Calu3 (cell line): Measurements from ENCODE around the gene SMPDL3A. TPM values are rescaled to one million over a fixed set of nuclear protein-coding genes. Genes with fewer than 3 reads are reported as not detected.

Experiments used
- BruUV-seq: library from RNA; stranded (reverse); fragments of 400-500 nt; replicated peaks from 2 replicates; lab custom pipeline; 2021; lab: Mats Ljungman, UMichigan
- CTCF ChIA-PET: fragments of 300-600 bp; sonication (Branson Sonifier 250); formaldehyde crosslinking; loops from one replicate; lab custom pipeline; 2022; ENCODE audit warnings: antibody characterized with exemption; lab: Charles Lee
- DNase-seq: peaks from one replicate; pipeline ENCODE4 v3.0.0; 2022
- H3K27ac Mint-ChIP-seq: one replicate; pipeline ENCODE4 v1.8.0; 2022; ENCODE audit warnings: mixed read lengths; ENCODE audit not compliant: unreplicated experiment
- H3K27me3 Mint-ChIP-seq: one replicate; pipeline ENCODE4 v1.8.0; 2022; ENCODE audit warnings: mixed read lengths; ENCODE audit not compliant: unreplicated experiment
- H3K36me3 Mint-ChIP-seq: one replicate; pipeline ENCODE4 v1.8.0; 2022; ENCODE audit warnings: mild to moderate bottlenecking, moderate library complexity, mixed read lengths; ENCODE audit not compliant: insufficient read depth, unreplicated experiment
- H3K4me1 Mint-ChIP-seq: one replicate; pipeline ENCODE4 v1.8.0; 2022; ENCODE audit warnings: mild to moderate bottlenecking, low read depth, mixed read lengths; ENCODE audit not compliant: unreplicated experiment
- H3K4me3 Mint-ChIP-seq: one replicate; pipeline ENCODE4 v1.8.0; 2022; ENCODE audit warnings: mild to moderate bottlenecking, low read depth, moderate library complexity, mixed read lengths; ENCODE audit not compliant: unreplicated experiment
- H3K9me3 Mint-ChIP-seq: one replicate; pipeline ENCODE4 v1.8.0; 2022; ENCODE audit warnings: low read depth, mixed read lengths; ENCODE audit not compliant: unreplicated experiment
- intact Hi-C: fragments of 100-400 bp; cut with micrococcal nuclease; formaldehyde crosslinking; loops from one replicate; pipeline ENCODE4 v1.10.0; 2022; ENCODE audit not compliant: unreplicated experiment
- total RNA-seq: library from RNA; stranded (reverse); gene quantifications from 2 replicates; pipeline ENCODE4 v1.2.3, GENCODE V29; 2022
- TF ChIP-seq, protein P1 (sequence below): fragments of 200-600 bp; IDR thresholded peaks from one replicate; pipeline ENCODE4 v1.8.0; 2022; ENCODE audit warnings: antibody characterized with exemption; ENCODE audit not compliant: unreplicated experiment

Gene SMPDL3A
- total RNA-seq, 1 experiment from 2014 or later, result 1.6 TPM

DNA sequence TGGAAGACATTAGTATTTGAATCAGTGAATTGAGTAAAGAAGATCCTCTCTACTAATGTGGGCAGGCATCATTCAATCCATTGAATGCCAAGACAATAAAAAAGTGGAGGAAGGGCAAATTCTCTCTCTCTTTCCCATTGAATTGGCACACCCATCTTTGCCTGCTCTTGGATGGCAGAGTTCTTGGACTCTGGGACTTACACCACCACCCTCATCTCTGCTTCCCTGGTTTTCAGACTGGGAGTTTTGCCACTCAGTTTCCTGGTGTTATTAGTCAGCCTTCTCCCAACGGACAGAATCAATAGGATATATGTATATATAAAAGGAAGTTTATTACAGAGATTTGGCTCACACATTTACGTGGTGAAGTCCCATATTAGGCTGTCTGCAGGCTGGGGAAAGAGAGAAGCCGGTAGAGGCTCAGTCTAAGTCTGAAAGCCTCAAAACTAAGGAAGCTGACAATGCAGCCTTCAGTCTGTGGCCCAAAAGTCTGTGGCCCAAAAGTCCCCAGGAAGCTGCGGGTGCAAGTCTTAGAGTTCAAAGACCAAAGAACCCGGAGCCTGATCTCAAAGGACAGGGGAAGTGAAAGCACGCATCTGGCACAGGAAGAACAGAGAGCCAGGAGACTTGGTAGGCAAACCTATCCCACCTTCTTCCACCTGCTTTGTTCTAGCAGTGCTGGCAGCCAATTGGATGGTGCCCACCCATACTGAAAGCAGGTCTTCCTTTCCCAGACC lies 64.4 kb downstream of the SMPDL3A start:
- no peaks in the 10 kb centered on the region for H3K9me3 Mint-ChIP-seq
- CTCF ChIA-PET, result no interaction called here
- BruUV-seq, result no TSS peak
- H3K27me3 Mint-ChIP-seq, result no peaks in the 10 kb centered on the region
- TF ChIP-seq, protein P1, sequence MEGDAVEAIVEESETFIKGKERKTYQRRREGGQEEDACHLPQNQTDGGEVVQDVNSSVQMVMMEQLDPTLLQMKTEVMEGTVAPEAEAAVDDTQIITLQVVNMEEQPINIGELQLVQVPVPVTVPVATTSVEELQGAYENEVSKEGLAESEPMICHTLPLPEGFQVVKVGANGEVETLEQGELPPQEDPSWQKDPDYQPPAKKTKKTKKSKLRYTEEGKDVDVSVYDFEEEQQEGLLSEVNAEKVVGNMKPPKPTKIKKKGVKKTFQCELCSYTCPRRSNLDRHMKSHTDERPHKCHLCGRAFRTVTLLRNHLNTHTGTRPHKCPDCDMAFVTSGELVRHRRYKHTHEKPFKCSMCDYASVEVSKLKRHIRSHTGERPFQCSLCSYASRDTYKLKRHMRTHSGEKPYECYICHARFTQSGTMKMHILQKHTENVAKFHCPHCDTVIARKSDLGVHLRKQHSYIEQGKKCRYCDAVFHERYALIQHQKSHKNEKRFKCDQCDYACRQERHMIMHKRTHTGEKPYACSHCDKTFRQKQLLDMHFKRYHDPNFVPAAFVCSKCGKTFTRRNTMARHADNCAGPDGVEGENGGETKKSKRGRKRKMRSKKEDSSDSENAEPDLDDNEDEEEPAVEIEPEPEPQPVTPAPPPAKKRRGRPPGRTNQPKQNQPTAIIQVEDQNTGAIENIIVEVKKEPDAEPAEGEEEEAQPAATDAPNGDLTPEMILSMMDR, result no peak
- no peaks in the 10 kb centered on the region for H3K4me1 Mint-ChIP-seq
- H3K4me3 Mint-ChIP-seq, result no peak overlapping the region
- no peaks in the 10 kb centered on the region for H3K36me3 Mint-ChIP-seq
- no peak for DNase-seq
- intact Hi-C loops, result no loop called here
- no peak overlapping the region for H3K27ac Mint-ChIP-seq

Other genes with a start within 250 kb of the SMPDL3A start
- 11.8 and 17.2 TPM in 2 replicates for gene PKIB, start 178.9 kb upstream of the SMPDL3A start, total RNA-seq
- gene FABP7, start 9.5 kb upstream of the SMPDL3A start, total RNA-seq, result not detected in 2 replicates
- gene CLVS2, start 207.0 kb downstream of the SMPDL3A start, total RNA-seq, result not detected in 2 replicates